Measurements from ENCODE around the gene EHF. TPM values are rescaled to one million over a fixed set of nuclear protein-coding genes. Genes with fewer than 3 reads are reported as not detected.
A peak's percentile ranks its signal among the peaks of the same experiment; 100 is the strongest.

The EHF gene
- total and polyA plus RNA-seq, 2 of the 13 experiments (the other 11 are each of a cell fraction or from before 2014, with no cell fraction given), result 0.04 to 0.46 TPM

- TF ChIP-seq HMG20A (CRISPR knock-in tag; IDR thresholded peaks at IDR 0.05; ENCODE audit: borderline replicate concordance), result peak; percentile 92
- TF ChIP-seq PAXIP1 (CRISPR knock-in tag; conservative IDR thresholded peaks at IDR 0.05), result peak; percentile 89
- TF ChIP-seq ZNF354B (CRISPR knock-in tag; IDR thresholded peaks at IDR 0.05), result no peak
- TF ChIP-seq THAP11 (CRISPR knock-in tag; IDR thresholded peaks at IDR 0.05), result peak; percentile 31; the same call in 1 of the 2 replicates
- peak; percentile 34; the same call in 1 of the 2 replicates for TF ChIP-seq MIER2 (CRISPR knock-in tag; IDR thresholded peaks at IDR 0.05)
- 0 out of 2 replicates have a peak, but pooled peaks have one; percentile 43 for TF ChIP-seq ZNF614 (CRISPR knock-in tag; IDR thresholded peaks at IDR 0.05; ENCODE audit: borderline replicate concordance)
- peak; percentile 61; the same call in 1 of the 2 replicates for TF ChIP-seq FOXK1 (CRISPR knock-in tag; IDR thresholded peaks at IDR 0.05; ENCODE audit: borderline replicate concordance, low read depth)
- no peak for TF ChIP-seq NFAT5 (CRISPR knock-in tag; IDR thresholded peaks at IDR 0.05)
- TF ChIP-seq ZBTB43 (CRISPR knock-in tag; conservative IDR thresholded peaks at IDR 0.05), result 0 out of 2 replicates have a peak, but pooled peaks have one; percentile 58
- TF ChIP-seq SIX4 (CRISPR knock-in tag; IDR thresholded peaks at IDR 0.05), result peak; percentile 96
- 0 out of 2 replicates have a peak, but pooled peaks have one; percentile 34 for TF ChIP-seq ZMYM4 (CRISPR knock-in tag; IDR thresholded peaks at IDR 0.05)
- TF ChIP-seq ZNF800 (CRISPR knock-in tag; IDR thresholded peaks at IDR 0.05), result 0 out of 2 replicates have a peak, but pooled peaks have one; percentile 36
- 0 out of 2 replicates have a peak, but pooled peaks have one; percentile 67 for TF ChIP-seq SMAD3 (CRISPR knock-in tag; IDR thresholded peaks at IDR 0.05)
- no peak for TF ChIP-seq FOXA1 (IDR thresholded peaks at IDR 0.05)
- peak; percentile 91 for TF ChIP-seq FOXA1 (CRISPR knock-in tag; IDR thresholded peaks at IDR 0.05)
- 0 out of 2 replicates have a peak, but pooled peaks have one; percentile 35 for TF ChIP-seq KDM3A (CRISPR knock-in tag; IDR thresholded peaks at IDR 0.05; ENCODE audit: low read depth)
- peak; percentile 69; the same call in 1 of the 2 replicates for TF ChIP-seq ESRRA (CRISPR knock-in tag; IDR thresholded peaks at IDR 0.05; ENCODE audit: low read depth)
- TF ChIP-seq ZNF317 (CRISPR knock-in tag; IDR thresholded peaks at IDR 0.05), result peak; percentile 77
Observed at GRCh38 chr11:34665077-34665835, 44.4 kb downstream of the EHF start (continued).

All from HepG2 (cell line).